GM12878 (cell line): ENCODE results near the gene METTL27. TPM values are rescaled to one million over a fixed set of nuclear protein-coding genes. Genes with fewer than 3 reads are reported as not detected.

ENCODE experiments used
- ATAC-seq: fragments of 200-7000 bp; cut with Tn5 transposase; 3 replicates; pipeline ENCODE4 v1.9.1; 2020; ENCODE audit warnings: mild to moderate bottlenecking, moderate library complexity
- BruUV-seq: library from RNA; stranded (reverse); fragments of 400-500 nt; replicated peaks from 2 replicates; lab custom pipeline; 2021; lab: Mats Ljungman, UMichigan
- CTCF ChIA-PET: fragments of 300-600 bp; sonication (Branson Sonifier 250); formaldehyde crosslinking; extraction: SDS; loops from one replicate; lab custom pipeline; 2021; ENCODE audit warnings: inconsistent platforms; lab: Yijun Ruan, JAX
- POLR2A ChIA-PET: fragments of 350-600 bp; formaldehyde crosslinking; extraction: SDS; loops from one replicate; lab custom pipeline; 2021; ENCODE audit warnings: inconsistent platforms; lab: Charles Lee
- RAD21 ChIA-PET: fragments of 300-600 bp; sonication (Branson Sonifier 250); formaldehyde crosslinking; loops from one replicate; lab custom pipeline; 2023; ENCODE audit warnings: antibody characterized with exemption; ENCODE audit not compliant: unreplicated experiment; lab: Charles Lee
- SMC1A ChIA-PET: fragments of 300-600 bp; sonication (Branson Sonifier 250); formaldehyde crosslinking; loops from one replicate; lab custom pipeline; 2023; ENCODE audit not compliant: unreplicated experiment, uncharacterized antibody; lab: Charles Lee
- DNase-seq: peaks from one replicate; pipeline ENCODE4 v3.0.0-alpha.2; 2011; ENCODE audit warnings: low read depth, low spot score
- FAIRE-seq: peaks from 3 replicates; lab custom pipeline; 2011; peaks lifted over from hg19 to GRCh38; lab: Jason Lieb, UNC
- H2AFZ ChIP-seq: 2 replicates; pipeline ENCODE4 v1.6.0; 2011; ENCODE audit warnings: low read depth, low read length, control low read depth; ENCODE audit not compliant: control insufficient read depth
- H3K27ac ChIP-seq: 2 replicates; pipeline ENCODE4 v1.5.1; 2011; ENCODE audit warnings: control low read depth; ENCODE audit not compliant: control insufficient read depth, insufficient read depth
- H3K27me3 ChIP-seq, 2 experiments: replicated peaks in 1 of 2; 2 replicates each; pipeline versions ENCODE4 v1.6.0 to v1.6.1; 2011; ENCODE audit warnings: low read length in 1 of 2; ENCODE audit not compliant: control insufficient read depth in 2 of 2, insufficient read depth in 2 of 2
- H3K36me3 ChIP-seq, 2 experiments: 2 replicates each; pipeline ENCODE4 v1.5.1; 2011; ENCODE audit warnings: low read length in 1 of 2; ENCODE audit not compliant: control insufficient read depth in 2 of 2, insufficient read depth in 2 of 2
- H3K4me1 ChIP-seq: 2 replicates; pipeline ENCODE4 v1.6.1; 2011; ENCODE audit warnings: mild to moderate bottlenecking, low read length, moderate library complexity, mixed read lengths; ENCODE audit not compliant: control insufficient read depth, insufficient read depth
- H3K4me2 ChIP-seq: 2 replicates; pipeline ENCODE4 v1.6.0; 2011; ENCODE audit warnings: control low read depth; ENCODE audit not compliant: control insufficient read depth, insufficient read depth
- H3K4me3 ChIP-seq: fragments of 200-600 bp; sonication (generic); 2 replicates; pipeline ENCODE4 v1.5.1; 2016
- H3K79me2 ChIP-seq: 2 replicates; pipeline ENCODE4 v1.6.0; 2011; ENCODE audit warnings: low read length; ENCODE audit not compliant: control insufficient read depth, insufficient read depth
- H3K9ac ChIP-seq: 2 replicates; pipeline ENCODE4 v1.8.0; 2011; ENCODE audit warnings: low read length, control low read depth, mixed read lengths; ENCODE audit not compliant: control insufficient read depth, insufficient read depth
- H3K9me3 ChIP-seq: replicated peaks from 3 replicates; pipeline ENCODE4 v1.5.1; 2011; ENCODE audit warnings: mild to moderate bottlenecking, low read length; ENCODE audit not compliant: control insufficient read depth, insufficient read depth
- H4K20me1 ChIP-seq: 2 replicates; pipeline ENCODE4 v1.6.0; 2011; ENCODE audit not compliant: control insufficient read depth, insufficient read depth
- ATF7 ChIP-seq: fragments of 450-650 bp; IDR thresholded peaks from 2 replicates; pipeline ENCODE4 v1.6.1; 2016; ENCODE audit warnings: low read depth, mild to moderate bottlenecking
- BRCA1 ChIP-seq: IDR thresholded peaks from 2 replicates; pipeline ENCODE4 v1.6.1; 2011; ENCODE audit warnings: low read depth, low read length, improper control_type of control experiment
- CBFB ChIP-seq: IDR thresholded peaks from 2 replicates; pipeline ENCODE4 v1.6.1; 2016; ENCODE audit warnings: antibody characterized with exemption, low read depth
- CHD2 ChIP-seq: IDR thresholded peaks from 2 replicates; pipeline ENCODE4 v1.6.1; 2011; ENCODE audit warnings: low read depth, low read length, improper control_type of control experiment, borderline replicate concordance
- IRF5 ChIP-seq: fragments of 450-650 bp; IDR thresholded peaks from 2 replicates; pipeline ENCODE4 v1.6.1; 2017; ENCODE audit warnings: borderline replicate concordance
- LARP7 ChIP-seq: fragments of 450-650 bp; IDR thresholded peaks from 2 replicates; pipeline ENCODE4 v1.6.1; 2017; ENCODE audit warnings: mild to moderate bottlenecking
- MTA3 ChIP-seq: IDR thresholded peaks from 2 replicates; pipeline ENCODE4 v1.6.1; 2012; ENCODE audit warnings: low read length, inconsistent platforms, borderline replicate concordance
- RAD21 ChIP-seq: IDR thresholded peaks from 2 replicates; pipeline ENCODE4 v1.6.1; 2011; ENCODE audit warnings: mild to moderate bottlenecking, low read depth, low read length, moderate library complexity; ENCODE audit not compliant: insufficient read depth
- RB1 ChIP-seq: fragments of 450-650 bp; formaldehyde crosslinking; IDR thresholded peaks from 2 replicates; pipeline ENCODE4 v1.6.1; 2017; ENCODE audit warnings: mild to moderate bottlenecking, borderline replicate concordance
- TARDBP ChIP-seq: IDR thresholded peaks from 2 replicates; pipeline ENCODE4 v1.6.1; 2016; ENCODE audit warnings: borderline replicate concordance
- WRNIP1 ChIP-seq: IDR thresholded peaks from 2 replicates; pipeline ENCODE4 v1.6.1; 2011; ENCODE audit warnings: low read depth, low read length, improper control_type of control experiment, borderline replicate concordance
- ZNF274 ChIP-seq: IDR thresholded peaks from one replicate; pipeline ENCODE4 v1.8.0; 2011; ENCODE audit not compliant: insufficient read length, insufficient read depth
- WGBS: methylation state at CpG from one replicate; pipeline ENCODE4 v1.1.6; 2016; ENCODE audit warnings: low lambda C conversion rate; ENCODE audit not compliant: insufficient replicate concordance, insufficient coverage; ENCODE audit errors: missing lambda C conversion rate; 5-methylcytosine and 5-hydroxymethylcytosine counted together
- in situ Hi-C: fragments of 300-500 bp; cut with MboI; formaldehyde crosslinking; loops from 9 replicates; pipeline ENCODE4 v1.14.3; 2018; ENCODE audit warnings: mixed read lengths
- intact Hi-C: fragments of 100-400 bp; cut with micrococcal nuclease; formaldehyde crosslinking; loops from one replicate; pipeline ENCODE4 v1.14.2; 2022; ENCODE audit not compliant: unreplicated experiment
- polyA plus RNA-seq, 11 experiments: library from polyadenylated mRNA; depleted of rRNA in 4 of 11; unstranded in 6 of 11; stranded (reverse) in 5 of 11; fragments of >200 nt; fragmentation: Nextera tagmentation in 4 of 11; fragmentation: Illumina TruSeq in 1 of 11; extraction: Ambion mirVana in 4 of 11; extraction: Trizol in 1 of 11; gene quantifications; 1 replicate in 1 of 11; 2 replicates in 10 of 11; pipeline versions ENCODE4 v1.2.1 to v1.2.3, GENCODE V29; 2011 to 2016; ENCODE audit warnings: inconsistent platforms in 2 of 11, missing spikeins in 2 of 11, low read depth in 1 of 11
- total RNA-seq, 4 experiments: library from RNA; depleted of rRNA in 3 of 4; stranded (reverse); fragments of >200 nt in 3 of 4; fragmentation: Illumina TruSeq in 1 of 4; extraction: Trizol in 1 of 4; gene quantifications; 2 replicates each; pipeline versions ENCODE4 v1.2.1 to v1.2.3, GENCODE V29; 2013 to 2021

Gene METTL27
- total and polyA plus RNA-seq, 10 of the 15 experiments (the other 5 are each of a cell fraction or from before 2014, with no cell fraction given) = 0.10 to 3.4 (median 0.68) TPM

DNA sequence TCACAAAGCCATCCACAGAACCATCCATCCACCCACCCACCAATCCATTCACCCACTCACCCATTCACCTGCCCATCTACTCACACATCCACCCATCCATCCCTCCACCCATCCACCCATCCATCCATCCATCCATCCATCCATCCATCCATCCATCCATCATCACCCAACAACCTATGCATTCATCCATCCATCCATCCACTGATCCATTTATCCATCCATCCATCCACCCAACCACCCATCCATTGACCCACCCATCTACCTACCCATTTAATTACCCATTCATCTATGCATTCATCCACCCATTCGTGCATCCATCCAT is 24.1 kb upstream of the METTL27 start:
- no peaks in the 10 kb centered on the region for H3K36me3 ChIP-seq
- CTCF ChIA-PET = interaction anchor here (0.8 kb wide), 1 partner anchor 160 kb away, joined by 3 read pairs; no protein-coding TSS in a partner anchor
- intact Hi-C loops (loop anchor here (1.0 kb wide), 1 partner anchor 160 kb away; no protein-coding TSS in a partner anchor), in situ Hi-C loops (loop anchor here (5.0 kb wide), 1 partner anchor 156 kb away; no protein-coding TSS in a partner anchor)
- no peaks in the 10 kb centered on the region for H3K79me2 ChIP-seq
- ATAC-seq (no peak), FAIRE-seq (no peak), DNase-seq (no peak)
- TF ChIP-seq BRCA1 (no peak), TARDBP (no peak), LARP7 (no peak), RB1 (no peak), CBFB (no peak), ZNF274 (no peak), MTA3 (no peak), IRF5 (no peak), RAD21 (no peak), WRNIP1 (no peak), CHD2 (no peak), ATF7 (no peak)
- H3K27ac ChIP-seq = no peak overlapping the region
- RAD21 ChIA-PET = interaction anchor here (1.7 kb wide), 1 partner anchor 113 kb away, joined by 5 read pairs; no protein-coding TSS in a partner anchor
- H3K4me3 ChIP-seq = no peak overlapping the region
- 0% methylated on average over 1 of the region's 1 CpG for WGBS
- no peak overlapping the region for H3K4me2 ChIP-seq
- SMC1A ChIA-PET = interaction anchor here (1.3 kb wide), 1 partner anchor 158 kb away, joined by 3 read pairs; no protein-coding TSS in a partner anchor
- no peaks in the 10 kb centered on the region for H3K27me3 ChIP-seq
- no peaks in the 10 kb centered on the region for H4K20me1 ChIP-seq
- no TSS peak for BruUV-seq
- no peak overlapping the region for H3K9ac ChIP-seq
- H3K9me3 ChIP-seq = no peaks in the 10 kb centered on the region
- H2AFZ ChIP-seq = no peak overlapping the region
- POLR2A ChIA-PET = no interaction called here
- H3K4me1 ChIP-seq = no peaks in the 10 kb centered on the region
